Nephron (organoid): Measurements from ENCODE around the gene RBM47.
A peak's percentile ranks its signal among the peaks of the same experiment; 100 is the strongest.

Experiments used
- H3K27ac Mint-ChIP-seq, 3 experiments: 2 replicates each; pipeline ENCODE4 v1.8.0; 2020; ENCODE audit warnings: mixed read lengths in 3 of 3, mild to moderate bottlenecking in 2 of 3, moderate library complexity in 1 of 3
- H3K27me3 Mint-ChIP-seq: 2 replicates; pipeline ENCODE4 v1.8.0; 2021; ENCODE audit warnings: low read depth, mild to moderate bottlenecking, moderate library complexity, mixed read lengths
- H3K36me3 Mint-ChIP-seq: 2 replicates; pipeline ENCODE4 v1.8.0; 2020; ENCODE audit warnings: low read depth, mixed read lengths
- H3K4me1 Mint-ChIP-seq: 2 replicates; pipeline ENCODE4 v1.8.0; 2020; ENCODE audit warnings: mixed read lengths
- H3K4me3 Mint-ChIP-seq, 3 experiments: 2 replicates each; pipeline ENCODE4 v1.8.0; 2020; ENCODE audit warnings: mild to moderate bottlenecking in 3 of 3, mixed read lengths in 3 of 3, moderate library complexity in 2 of 3
- H3K9me3 Mint-ChIP-seq: 2 replicates; pipeline ENCODE4 v1.8.0; 2020; ENCODE audit warnings: mixed read lengths
- TF ChIP-seq, protein P1 (sequence below), 3 experiments: fragments of 200-600 bp; sonication (generic); IDR thresholded peaks; one replicate each; pipeline ENCODE4 v1.5.0; 2021; ENCODE audit warnings: antibody characterized with exemption in 3 of 3; ENCODE audit not compliant: unreplicated experiment in 3 of 3

The RBM47 gene

DNA sequence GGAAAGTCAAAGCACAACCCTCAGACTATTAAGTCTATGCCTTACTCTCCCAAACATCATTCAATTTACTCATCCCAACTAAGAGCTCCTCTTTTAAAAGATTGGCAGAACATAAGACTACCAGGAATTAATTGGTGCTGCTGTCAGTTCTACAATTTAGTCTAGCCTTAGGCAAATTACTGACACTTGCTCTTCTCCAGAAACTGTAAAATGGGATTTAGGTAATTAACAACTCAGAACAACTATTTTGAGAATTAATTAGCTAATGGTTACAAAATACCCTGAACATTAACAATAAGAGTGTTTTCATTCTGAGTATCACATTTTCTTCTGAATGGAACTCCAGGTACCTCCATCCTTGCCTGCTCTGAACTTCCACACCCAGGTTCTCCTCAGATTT is 36.2 kb upstream of the RBM47 start:
- Mint-ChIP-seq H3K4me3 (no peak overlapping the region), H3K9me3 (no peaks in the 10 kb centered on the region), H3K27me3 (peaks cover 14% of the 10 kb centered on the region), H3K4me1 (peaks cover 8% of the 10 kb centered on the region), H3K36me3 (no peaks in the 10 kb centered on the region), H3K27ac (no peak overlapping the region)
- TF ChIP-seq, protein P1, sequence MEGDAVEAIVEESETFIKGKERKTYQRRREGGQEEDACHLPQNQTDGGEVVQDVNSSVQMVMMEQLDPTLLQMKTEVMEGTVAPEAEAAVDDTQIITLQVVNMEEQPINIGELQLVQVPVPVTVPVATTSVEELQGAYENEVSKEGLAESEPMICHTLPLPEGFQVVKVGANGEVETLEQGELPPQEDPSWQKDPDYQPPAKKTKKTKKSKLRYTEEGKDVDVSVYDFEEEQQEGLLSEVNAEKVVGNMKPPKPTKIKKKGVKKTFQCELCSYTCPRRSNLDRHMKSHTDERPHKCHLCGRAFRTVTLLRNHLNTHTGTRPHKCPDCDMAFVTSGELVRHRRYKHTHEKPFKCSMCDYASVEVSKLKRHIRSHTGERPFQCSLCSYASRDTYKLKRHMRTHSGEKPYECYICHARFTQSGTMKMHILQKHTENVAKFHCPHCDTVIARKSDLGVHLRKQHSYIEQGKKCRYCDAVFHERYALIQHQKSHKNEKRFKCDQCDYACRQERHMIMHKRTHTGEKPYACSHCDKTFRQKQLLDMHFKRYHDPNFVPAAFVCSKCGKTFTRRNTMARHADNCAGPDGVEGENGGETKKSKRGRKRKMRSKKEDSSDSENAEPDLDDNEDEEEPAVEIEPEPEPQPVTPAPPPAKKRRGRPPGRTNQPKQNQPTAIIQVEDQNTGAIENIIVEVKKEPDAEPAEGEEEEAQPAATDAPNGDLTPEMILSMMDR (IDR thresholded peaks at IDR 0.05; ENCODE audit: unreplicated experiment in 3 of 3) = no peak

DNA sequence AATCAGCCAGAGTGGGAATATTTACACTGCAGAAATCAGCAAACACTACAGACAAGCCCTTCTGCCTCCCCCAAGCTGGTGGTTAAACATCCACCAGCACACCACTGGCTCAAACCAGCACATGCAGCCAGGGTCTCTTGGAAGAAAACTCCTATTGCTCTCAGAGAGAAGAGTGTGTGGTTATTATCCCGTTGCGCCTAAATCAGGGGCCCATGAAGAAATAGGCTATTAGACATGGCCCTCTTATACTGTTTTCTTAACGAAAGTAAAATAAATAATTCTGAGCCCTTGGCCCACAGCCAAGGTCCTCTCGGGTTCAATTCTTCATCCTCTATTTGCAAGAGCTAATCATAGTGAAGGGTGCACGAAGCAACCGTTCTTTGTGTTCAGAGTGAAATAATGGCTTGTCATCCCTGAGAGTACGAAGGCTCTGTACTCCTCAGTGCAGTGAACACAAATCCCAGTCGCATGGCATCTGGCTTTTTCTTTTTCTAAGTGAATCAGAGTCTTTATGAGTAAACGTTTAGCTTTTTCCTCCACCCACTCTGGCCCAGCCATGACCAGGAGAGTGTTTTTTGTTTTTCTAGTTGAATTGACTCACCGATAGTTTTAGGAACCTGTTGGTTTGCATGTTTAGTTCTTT is 33.4 kb upstream of the RBM47 start:
- Mint-ChIP-seq H3K27ac (peak overlapping the region; percentile 76 to 96 (median 85)), H3K4me3 (peak overlapping the region in 1 of 3 experiments; percentile 22), H3K4me1 (peaks cover 8% of the 10 kb centered on the region), H3K36me3 (no peaks in the 10 kb centered on the region), H3K27me3 (peaks cover 9% of the 10 kb centered on the region), H3K9me3 (no peaks in the 10 kb centered on the region)
- TF ChIP-seq, protein P1 (IDR thresholded peaks at IDR 0.05; ENCODE audit: unreplicated experiment in 3 of 3) = no peak

DNA sequence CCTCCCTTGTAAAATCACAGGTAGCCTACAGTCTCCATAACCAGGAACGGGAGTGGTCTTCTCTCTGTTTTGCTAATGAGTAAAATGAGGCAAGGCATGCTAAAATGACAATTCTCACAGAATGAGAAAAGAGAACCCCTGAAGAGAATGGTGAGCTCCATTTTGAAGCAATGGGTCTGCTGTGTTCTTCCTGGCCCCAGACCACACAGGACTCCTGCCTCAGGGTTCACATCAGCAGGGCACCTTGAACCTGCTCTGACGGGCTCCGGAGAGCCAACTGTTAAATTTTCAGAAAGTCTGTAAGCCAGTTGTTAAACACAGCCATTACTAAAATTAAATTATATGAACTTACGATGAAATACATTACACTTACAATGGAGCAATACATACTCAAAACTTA is 32.1 kb upstream of the RBM47 start:
- TF ChIP-seq, protein P1 (IDR thresholded peaks at IDR 0.05; ENCODE audit: unreplicated experiment in 3 of 3) = no peak
- peaks cover 8% of the 10 kb centered on the region for H3K4me1 Mint-ChIP-seq
- H3K4me3 Mint-ChIP-seq = no peak overlapping the region

DNA sequence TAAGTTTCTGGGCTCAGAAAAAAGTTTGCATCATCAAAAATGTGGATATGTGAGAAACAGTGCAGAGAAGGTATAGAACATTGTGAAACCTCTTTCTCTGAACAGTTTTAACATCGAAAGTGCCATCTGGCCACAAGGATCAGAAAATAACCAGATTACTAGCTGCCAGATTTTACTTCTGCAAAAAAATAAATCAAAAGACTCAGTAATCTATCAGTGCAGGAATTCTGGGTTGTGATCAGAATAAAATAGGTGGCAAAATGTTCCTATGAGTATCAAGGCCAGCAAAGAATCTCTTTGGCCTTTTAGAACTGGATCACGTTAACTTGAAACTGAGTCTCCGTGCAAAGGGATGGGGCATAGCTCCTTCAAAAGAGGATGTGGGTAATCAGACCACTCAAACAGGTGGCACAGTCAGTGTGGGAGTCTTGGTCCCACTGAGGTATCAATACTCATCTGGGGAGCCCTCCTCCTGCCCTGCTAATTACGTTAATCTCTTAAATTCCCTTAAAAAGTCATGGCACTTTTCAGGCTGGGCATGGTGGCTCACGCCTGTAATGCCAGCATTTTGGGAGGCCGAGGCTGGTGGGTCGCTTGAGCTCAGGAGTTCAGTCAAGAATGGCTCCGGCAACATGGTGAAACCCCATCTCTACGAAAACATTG is 26.7 kb upstream of the RBM47 start:
- H3K27me3 Mint-ChIP-seq = peaks cover 3% of the 10 kb centered on the region
- no peak overlapping the region for H3K4me3 Mint-ChIP-seq
- no peaks in the 10 kb centered on the region for H3K9me3 Mint-ChIP-seq
- TF ChIP-seq, protein P1 (IDR thresholded peaks at IDR 0.05; ENCODE audit: unreplicated experiment in 3 of 3) = no peak
- no peaks in the 10 kb centered on the region for H3K4me1 Mint-ChIP-seq
- no peak overlapping the region for H3K27ac Mint-ChIP-seq
- H3K36me3 Mint-ChIP-seq = no peaks in the 10 kb centered on the region

More for the DNA sequence above, 32.1 kb upstream of the RBM47 start:
- Mint-ChIP-seq H3K36me3 (no peaks in the 10 kb centered on the region), H3K9me3 (no peaks in the 10 kb centered on the region), H3K27me3 (peaks cover 4% of the 10 kb centered on the region), H3K27ac (peak overlapping the region in 1 of 3 experiments; percentile 61)

DNA sequence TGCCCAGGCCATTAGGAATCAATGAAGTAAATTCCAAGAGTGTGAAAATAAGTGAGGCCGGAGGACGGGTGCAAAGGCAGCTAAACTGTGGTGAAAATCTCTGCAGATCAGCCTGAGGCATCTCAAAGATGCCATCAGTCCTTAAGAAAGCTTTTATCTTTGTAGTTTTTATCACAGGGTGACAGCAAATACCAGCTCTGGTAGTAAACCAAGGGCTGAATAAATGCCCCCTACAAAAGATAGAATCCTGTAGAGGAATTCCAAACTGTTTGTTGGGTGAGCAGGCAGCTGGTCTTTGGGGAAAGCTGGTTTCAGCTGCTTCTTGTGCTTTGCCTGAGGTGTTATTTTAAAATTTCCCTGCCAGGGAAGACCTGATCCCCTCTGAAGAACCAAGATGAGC is 21.6 kb upstream of the RBM47 start:
- Mint-ChIP-seq H3K4me3 (no peak overlapping the region), H3K27me3 (peaks cover 9% of the 10 kb centered on the region), H3K9me3 (no peaks in the 10 kb centered on the region), H3K4me1 (no peaks in the 10 kb centered on the region), H3K27ac (no peak overlapping the region), H3K36me3 (no peaks in the 10 kb centered on the region)
- TF ChIP-seq, protein P1 (IDR thresholded peaks at IDR 0.05; ENCODE audit: unreplicated experiment in 3 of 3) = no peak

DNA sequence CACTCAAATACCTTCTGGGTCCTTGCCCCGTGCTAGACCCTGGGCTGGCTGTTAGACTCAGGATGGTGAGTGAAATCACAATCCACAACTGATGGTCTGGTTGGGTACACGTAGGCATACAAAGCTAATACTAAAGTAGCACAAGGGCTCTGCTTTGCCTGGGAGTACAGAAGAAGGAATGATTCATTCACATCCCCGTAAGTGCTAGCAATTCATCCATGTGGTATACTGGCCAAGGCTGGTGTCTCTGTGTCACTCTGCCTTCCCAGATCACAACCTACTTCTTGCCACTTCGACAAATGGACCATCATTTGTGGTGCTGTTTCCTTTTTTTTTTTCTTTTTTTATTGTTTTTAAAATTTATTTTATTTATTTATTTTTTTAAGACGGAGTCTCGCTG is 19.7 kb upstream of the RBM47 start:
- TF ChIP-seq, protein P1 (IDR thresholded peaks at IDR 0.05; ENCODE audit: unreplicated experiment in 3 of 3) = no peak
- Mint-ChIP-seq H3K4me3 (no peak overlapping the region), H3K36me3 (no peaks in the 10 kb centered on the region), H3K4me1 (no peaks in the 10 kb centered on the region), H3K27ac (no peak overlapping the region), H3K27me3 (peaks cover 12% of the 10 kb centered on the region), H3K9me3 (no peaks in the 10 kb centered on the region)
